Inferior parietal cortex (tissue), 1 donor: Measurements from ENCODE around the gene SPANXN5.
"Not testable (repeated sequence)": the region's sequence is repeated elsewhere in the genome, so short reads cannot be mapped to it uniquely, and the experiment has no call there.

ENCODE experiments used
- DNase-seq: peaks from one replicate; pipeline ENCODE4 v3.0.0-alpha.2; 2016; ENCODE audit errors: extremely low spot score

SPANXN5 gene

GRCh38 chrX:52797327-52797726, at the start of gene SPANXN5:
Gene SPANXN5 (minus strand): TSS chrX:52797427. CDS start chrX:52797348, 79 bp downstream.
- DNase-seq, result not testable (repeated sequence)

GRCh38 chrX:52843619-52844018, 46.4 kb upstream of the SPANXN5 start:
- DNase-seq, result not testable (repeated sequence)

- DNase-seq, result no peak
Observed at GRCh38 chrX:52839137-52839536, 41.9 kb upstream of the SPANXN5 start.

DNA sequence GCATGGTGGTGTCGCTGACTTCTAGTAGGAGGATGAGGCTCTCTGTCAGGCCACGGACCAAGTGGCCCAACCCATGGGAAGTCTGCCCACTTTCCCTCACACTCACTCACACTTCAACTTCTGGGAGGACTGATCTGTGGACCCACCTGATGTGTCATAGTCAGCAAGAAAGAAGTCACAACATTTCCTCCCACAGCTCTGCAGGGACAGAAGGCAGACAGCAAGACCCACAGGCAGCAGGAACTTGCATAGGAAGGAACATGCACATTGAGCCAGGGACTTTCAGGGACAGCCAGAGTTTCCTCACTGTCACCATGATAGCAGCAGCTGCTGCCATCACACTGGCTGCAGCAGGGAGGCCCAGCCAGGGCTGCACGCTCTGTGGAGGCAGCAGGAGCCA, 33.3 kb upstream of the SPANXN5 start:
- no peak for DNase-seq

DNA sequence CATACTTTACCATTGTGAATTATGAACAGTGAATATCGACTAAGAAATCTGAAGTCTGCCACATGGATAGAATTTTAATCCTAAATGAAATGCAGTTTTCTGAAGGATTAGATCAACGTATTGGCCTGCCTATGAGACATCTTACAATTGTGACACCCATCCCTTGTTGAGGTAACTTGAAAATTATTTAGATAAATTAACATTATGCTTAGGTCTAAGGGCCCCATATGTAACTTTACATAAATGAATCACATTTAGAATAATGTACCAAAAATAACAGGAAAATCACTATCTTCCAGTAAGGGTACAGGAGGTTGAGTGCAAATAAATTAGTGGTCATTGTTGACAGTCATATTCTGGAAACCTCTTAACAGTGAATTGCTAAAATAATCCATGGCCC, 27.4 kb upstream of the SPANXN5 start:
- no peak for DNase-seq

- DNase-seq, result no peak
Observed at GRCh38 chrX:52821079-52821760, 24.0 kb upstream of the SPANXN5 start.

GRCh38 chrX:52819788-52820187, 22.6 kb upstream of the SPANXN5 start:
- DNase-seq, result no peak

DNA sequence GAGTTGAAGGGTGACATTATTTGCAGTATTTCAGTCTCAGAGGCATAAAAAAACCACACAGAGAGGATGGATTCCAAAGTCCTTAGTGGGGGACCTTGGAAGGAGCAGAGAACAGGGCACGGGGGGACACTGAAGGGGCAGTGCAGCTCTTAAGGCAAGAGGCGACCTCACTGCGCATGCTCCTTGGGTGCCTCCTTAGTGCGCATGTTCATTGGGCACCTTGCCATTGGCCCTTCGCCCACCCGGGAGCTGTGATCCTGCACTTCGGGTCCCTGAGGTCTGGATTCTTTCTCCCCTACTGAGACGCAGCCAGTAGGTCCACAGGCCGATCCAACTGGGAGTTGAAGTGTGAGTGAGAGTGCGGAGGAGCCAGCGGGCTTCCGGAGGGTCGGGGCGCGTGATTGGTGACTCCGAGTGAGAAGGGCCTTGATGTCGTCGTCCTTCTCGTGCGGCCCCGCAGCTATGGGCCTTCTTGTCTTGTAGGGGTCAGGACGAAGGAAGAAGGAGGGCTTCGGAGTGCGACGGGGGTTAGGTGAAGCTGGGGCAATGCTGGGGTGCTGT, 13.9 kb upstream of the SPANXN5 start, which contains the start of gene XAGE5:
XAGE5 (plus strand) TSS at position 223 of the 561 bp plus-strand sequence. CDS start 1,280 bp downstream, outside the sequence.
- DNase-seq, result no peak

- not testable (repeated sequence) for DNase-seq
Observed at GRCh38 chrX:52804876-52805275, 7.6 kb upstream of the SPANXN5 start.

DNA sequence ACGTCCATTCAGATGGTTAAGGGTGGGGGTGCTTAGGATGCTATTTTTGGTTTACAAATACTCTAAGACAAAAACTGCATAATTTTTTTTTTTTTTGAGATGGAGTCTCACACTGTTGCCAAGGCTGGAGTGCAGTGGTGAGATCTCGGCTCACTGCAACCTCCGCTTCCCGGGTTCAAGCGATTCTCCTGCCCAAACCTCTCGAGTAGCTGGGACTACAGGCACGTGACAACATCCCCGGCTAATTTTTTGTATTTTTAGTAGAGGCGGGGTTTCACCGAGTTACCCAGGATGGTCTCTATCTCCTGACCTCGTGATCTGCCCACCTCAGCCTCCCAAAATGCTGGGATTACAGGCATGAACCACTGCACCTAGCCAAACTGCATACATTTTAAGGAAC, 23.7 kb downstream of the SPANXN5 start:
- DNase-seq, result not testable (repeated sequence)

DNA sequence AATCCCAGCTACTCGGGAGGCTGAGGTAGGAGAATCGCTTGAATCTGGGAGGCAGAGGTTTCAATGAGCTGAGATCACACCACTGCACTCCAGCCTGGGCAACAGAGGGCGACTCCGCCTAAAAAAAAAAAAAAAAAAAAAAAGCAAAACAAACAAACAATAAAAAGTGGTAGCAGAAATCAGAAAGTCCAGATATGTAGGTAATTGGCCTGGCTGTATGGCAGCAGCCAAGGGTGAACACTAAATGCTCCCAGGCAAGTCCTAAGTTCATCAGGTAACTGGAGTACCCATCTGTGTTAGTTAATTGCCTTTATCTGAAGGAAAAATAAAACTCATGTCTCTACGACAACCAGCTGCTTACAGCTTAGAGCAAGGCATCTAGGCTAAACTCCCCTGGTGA, 31.2 kb downstream of the SPANXN5 start:
- DNase-seq, result not testable (repeated sequence)

GRCh38 chrX:52750952-52751351, 46.3 kb downstream of the SPANXN5 start, which contains the start of gene SSX2B:
Gene SSX2B (plus strand): TSS chrX:52751252. CDS start chrX:52752681, 1,429 bp downstream.
- DNase-seq, result not testable (repeated sequence)
